Neural crest cell (in vitro differentiated cells): Measurements from ENCODE around the gene KAT6B. TPM values are rescaled to one million over a fixed set of nuclear protein-coding genes. Genes with fewer than 3 reads are reported as not detected.

Experiments used
- DNase-seq: peaks from one replicate; pipeline ENCODE4 v3.0.0; 2021; ENCODE audit warnings: low read depth, mixed read lengths, low spot score
- H3K27ac Mint-ChIP-seq: one replicate; pipeline ENCODE4 v1.8.0; 2021; ENCODE audit warnings: mild to moderate bottlenecking, mixed read lengths; ENCODE audit not compliant: unreplicated experiment
- H3K27me3 Mint-ChIP-seq: 2 replicates; pipeline ENCODE4 v1.8.0; 2021; ENCODE audit warnings: low read depth, mild to moderate bottlenecking, mixed read lengths
- H3K36me3 Mint-ChIP-seq: 2 replicates; pipeline ENCODE4 v1.8.0; 2021; ENCODE audit warnings: low read depth, mild to moderate bottlenecking, mixed read lengths
- H3K4me1 Mint-ChIP-seq: 2 replicates; pipeline ENCODE4 v1.8.0; 2021; ENCODE audit warnings: mixed read lengths
- H3K4me3 Mint-ChIP-seq: one replicate; pipeline ENCODE4 v1.8.0; 2021; ENCODE audit warnings: mild to moderate bottlenecking, mixed read lengths
- H3K9me3 Mint-ChIP-seq: 2 replicates; pipeline ENCODE4 v1.8.0; 2021; ENCODE audit warnings: mixed read lengths
- CTCF ChIP-seq: fragments of 200-600 bp; sonication (generic); conservative IDR thresholded peaks from 2 replicates; pipeline ENCODE4 v1.5.0; 2021; ENCODE audit warnings: antibody characterized with exemption, mild to moderate bottlenecking
- total RNA-seq: library from RNA; stranded (reverse); gene quantifications from 2 replicates; pipeline ENCODE4 v1.2.1, GENCODE V29; 2021

Gene KAT6B
- total RNA-seq, 1 donor from 2014 or later: 34.2 TPM

GRCh38 chr10:75073442-75073841 is 247.0 kb downstream of the KAT6B start:
- no peak overlapping the region for H3K27ac Mint-ChIP-seq
- TF ChIP-seq CTCF: no peak
- no peaks in the 10 kb centered on the region for H3K36me3 Mint-ChIP-seq
- no peak for DNase-seq
- H3K9me3 Mint-ChIP-seq: no peaks in the 10 kb centered on the region
- H3K4me1 Mint-ChIP-seq: peaks cover 19% of the 10 kb centered on the region
- no peaks in the 10 kb centered on the region for H3K27me3 Mint-ChIP-seq
- H3K4me3 Mint-ChIP-seq: no peak overlapping the region

GRCh38 chr10:75074711-75075445 is 248.5 kb downstream of the KAT6B start:
- no peak for DNase-seq
- no peak for TF ChIP-seq CTCF
- no peaks in the 10 kb centered on the region for H3K36me3 Mint-ChIP-seq
- no peaks in the 10 kb centered on the region for H3K9me3 Mint-ChIP-seq
- peaks cover 23% of the 10 kb centered on the region for H3K4me1 Mint-ChIP-seq
- H3K27me3 Mint-ChIP-seq: no peaks in the 10 kb centered on the region
- no peak overlapping the region for H3K4me3 Mint-ChIP-seq
- no peak overlapping the region for H3K27ac Mint-ChIP-seq

- Mint-ChIP-seq H3K27me3 (no peaks in the 10 kb centered on the region), H3K36me3 (no peaks in the 10 kb centered on the region), H3K27ac (peak overlapping the region; percentile 11), H3K9me3 (peaks cover 3% of the 10 kb centered on the region), H3K4me3 (no peak overlapping the region), H3K4me1 (peaks cover 24% of the 10 kb centered on the region)
- no peak for TF ChIP-seq CTCF
- no peak for DNase-seq
These were observed 249.9 kb downstream of the KAT6B start for GRCh38 chr10:75076348-75076747.

- DNase-seq: no peak
- peaks cover 7% of the 10 kb centered on the region for H3K9me3 Mint-ChIP-seq
- H3K4me1 Mint-ChIP-seq: peaks cover 24% of the 10 kb centered on the region
- TF ChIP-seq CTCF: no peak
- no peak overlapping the region for H3K27ac Mint-ChIP-seq
- no peaks in the 10 kb centered on the region for H3K27me3 Mint-ChIP-seq
- H3K36me3 Mint-ChIP-seq: no peaks in the 10 kb centered on the region
- H3K4me3 Mint-ChIP-seq: no peak overlapping the region
These were observed 253.2 kb downstream of the KAT6B start for GRCh38 chr10:75079436-75080083.

- Mint-ChIP-seq H3K9me3 (peaks cover 7% of the 10 kb centered on the region), H3K27ac (no peak overlapping the region), H3K4me1 (peaks cover 21% of the 10 kb centered on the region), H3K4me3 (no peak overlapping the region), H3K27me3 (no peaks in the 10 kb centered on the region), H3K36me3 (no peaks in the 10 kb centered on the region)
- DNase-seq: no peak
- no peak for TF ChIP-seq CTCF
These were observed 254.2 kb downstream of the KAT6B start for GRCh38 chr10:75080554-75080953.
